ENCODE data around the gene SLN.

Gene SLN

GRCh38 chr11:107683061-107683460 is 28.8 kb downstream of the SLN start:
- 0 out of 2 replicates have a peak, but pooled peaks cover 4% of the 10 kb centered on the region for H3K27me3 ChIP-seq
- no peaks in the 10 kb centered on the region for H3K4me1 ChIP-seq
- no peak overlapping the region for H3K4me3 ChIP-seq (ENCODE audit: low read depth, low read length)
- H3K36me3 ChIP-seq, result no peaks in the 10 kb centered on the region
- no peak for DNase-seq
- no peaks in the 10 kb centered on the region for H3K9me3 ChIP-seq
- TF ChIP-seq CTCF (IDR thresholded peaks at IDR 0.05; ENCODE audit: low read depth, low read length), result no peak

GRCh38 chr11:107682572-107682971 is 29.3 kb downstream of the SLN start:
- 0 out of 2 replicates have a peak, but pooled peaks cover 4% of the 10 kb centered on the region for H3K27me3 ChIP-seq
- H3K4me1 ChIP-seq, result no peaks in the 10 kb centered on the region
- H3K9me3 ChIP-seq, result no peaks in the 10 kb centered on the region
- H3K4me3 ChIP-seq (ENCODE audit: low read depth, low read length), result no peak overlapping the region
- no peak for DNase-seq
- no peaks in the 10 kb centered on the region for H3K36me3 ChIP-seq
- no peak for TF ChIP-seq CTCF (IDR thresholded peaks at IDR 0.05; ENCODE audit: low read depth, low read length)

GRCh38 chr11:107682171-107682570 is 29.7 kb downstream of the SLN start:
- DNase-seq, result no peak
- TF ChIP-seq CTCF (IDR thresholded peaks at IDR 0.05; ENCODE audit: low read depth, low read length), result no peak
- 0 out of 2 replicates have a peak, but pooled peaks cover 4% of the 10 kb centered on the region for H3K27me3 ChIP-seq
- no peak overlapping the region for H3K4me3 ChIP-seq (ENCODE audit: low read depth, low read length)
- no peaks in the 10 kb centered on the region for H3K36me3 ChIP-seq
- H3K4me1 ChIP-seq, result no peaks in the 10 kb centered on the region
- no peaks in the 10 kb centered on the region for H3K9me3 ChIP-seq

GRCh38 chr11:107679255-107680024 is 32.4 kb downstream of the SLN start:
- Histone ChIP-seq H3K36me3 (no peaks in the 10 kb centered on the region), H3K9me3 (no peaks in the 10 kb centered on the region)
- no peak for TF ChIP-seq CTCF (IDR thresholded peaks at IDR 0.05; ENCODE audit: low read depth, low read length)

GRCh38 chr11:107678632-107678971 is 33.3 kb downstream of the SLN start:
- no peak for TF ChIP-seq CTCF (IDR thresholded peaks at IDR 0.05; ENCODE audit: low read depth, low read length)
- H3K27me3 ChIP-seq, result peaks cover 10% of the 10 kb centered on the region; the same call in 1 of the 2 replicates

More at GRCh38 chr11:107679255-107680024, 32.4 kb downstream of the SLN start:
- DNase-seq, result no peak
- H3K4me3 ChIP-seq (ENCODE audit: low read depth, low read length), result no peak overlapping the region
- H3K27me3 ChIP-seq, result peaks cover 10% of the 10 kb centered on the region; the same call in 1 of the 2 replicates
- H3K4me1 ChIP-seq, result no peaks in the 10 kb centered on the region

GRCh38 chr11:107677924-107678631 is 33.8 kb downstream of the SLN start:
- Histone ChIP-seq H3K4me3 (ENCODE audit: low read depth, low read length) (no peak overlapping the region), H3K27me3 (peaks cover 10% of the 10 kb centered on the region; the same call in 1 of the 2 replicates), H3K9me3 (no peaks in the 10 kb centered on the region), H3K36me3 (no peaks in the 10 kb centered on the region), H3K4me1 (no peaks in the 10 kb centered on the region)
- no peak for DNase-seq
- TF ChIP-seq CTCF (IDR thresholded peaks at IDR 0.05; ENCODE audit: low read depth, low read length), result no peak

More at GRCh38 chr11:107678632-107678971, 33.3 kb downstream of the SLN start:
- Histone ChIP-seq H3K9me3 (no peaks in the 10 kb centered on the region), H3K36me3 (no peaks in the 10 kb centered on the region), H3K4me1 (no peaks in the 10 kb centered on the region), H3K4me3 (ENCODE audit: low read depth, low read length) (no peak overlapping the region)
- DNase-seq, result no peak
